ENCODE results near the gene ACTL8. TPM values are rescaled to one million over a fixed set of nuclear protein-coding genes. Genes with fewer than 3 reads are reported as not detected.

Gene ACTL8
- total and polyA plus RNA-seq, 2 of the 4 experiments (the other 2 are of a cell fraction), result under 0.01 to 0.07 TPM

DNA sequence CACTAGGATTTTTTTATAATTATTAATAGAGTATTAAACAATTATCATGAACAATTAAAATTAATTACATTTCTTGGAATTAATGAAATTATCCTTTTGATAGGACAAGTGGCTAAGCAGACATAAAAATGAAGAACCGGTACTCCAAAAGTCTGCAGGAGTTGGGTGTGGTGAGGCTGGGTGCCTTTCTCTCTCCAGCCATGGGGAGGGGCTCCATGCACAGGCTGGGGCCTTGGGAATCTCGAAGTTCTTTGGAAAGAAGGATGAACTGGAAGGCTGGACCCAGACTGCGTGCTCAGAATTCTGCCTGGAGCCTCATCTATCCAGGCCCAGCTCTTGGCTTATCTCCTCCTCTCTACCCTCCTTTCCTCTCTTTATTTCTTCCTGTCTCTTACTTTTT, 94.1 kb downstream of the ACTL8 start:
- DNase-seq (peak; percentile 25), ATAC-seq (ENCODE audit: low read depth) (peak; percentile 78)
- no peak overlapping the region for H2BK20ac ChIP-seq (ENCODE audit: low read depth, low read length)
- H2AK9ac ChIP-seq (replicated peaks; ENCODE audit: low read depth, low read length, poor library complexity), result peak overlapping the region; percentile 15
- ChIA-PET POLR2A (ENCODE audit: unreplicated experiment) (no interaction called here), CTCF (no interaction called here)
- no peaks in the 10 kb centered on the region for H3K4me1 ChIP-seq (ENCODE audit: control insufficient read depth, insufficient read depth, low read length)
- no peak overlapping the region for H3K4me3 ChIP-seq (ENCODE audit: insufficient read depth, low read depth, low read length)
- no peak overlapping the region for H2BK120ac ChIP-seq (ENCODE audit: low read depth, low read length)
- H3K56ac ChIP-seq (ENCODE audit: extremely low read depth, insufficient read depth, low read length), result no peak overlapping the region
- dilution Hi-C loops (cut with HindIII; ENCODE audit: low sequenced_read_pairs, unreplicated experiment), result no loop called here
- no CpG with 5 or more reads among the region's 3 CpGs for WGBS, 2 experiments (ENCODE audit: extremely low coverage in 2 of 2, insufficient read length in 1 of 2)
- no peaks in the 10 kb centered on the region for H3K9me3 ChIP-seq (ENCODE audit: control insufficient read depth, insufficient read depth, low read length)
- in situ Hi-C loops (cut with MboI; ENCODE audit: low sequenced_read_pairs), result no loop called here
- no peak overlapping the region for H2AK5ac ChIP-seq (ENCODE audit: low read depth, low read length)
- H3K79me1 ChIP-seq (ENCODE audit: low read depth in 1 of 2, low read length in 2 of 2), result no peaks in the 10 kb centered on the region
- H3K9ac ChIP-seq (ENCODE audit: low read depth, low read length), result no peak overlapping the region
- H2BK5ac ChIP-seq (ENCODE audit: low read depth, low read length, poor library complexity, severe bottlenecking), result no peak overlapping the region
- no peak overlapping the region for H3K27ac ChIP-seq (ENCODE audit: insufficient read depth, low read length)
- H3K36me3 ChIP-seq (ENCODE audit: control insufficient read depth, insufficient read depth, low read length), result no peaks in the 10 kb centered on the region
- H3K14ac ChIP-seq (replicated peaks; ENCODE audit: low read depth, low read length), result no peak overlapping the region
- no peak overlapping the region for H4K5ac ChIP-seq (ENCODE audit: low read depth, low read length)
- peaks cover 13% of the 10 kb centered on the region for H3K27me3 ChIP-seq (ENCODE audit: control insufficient read depth, insufficient read depth, low read length)
- no peak overlapping the region for H3K4me2 ChIP-seq (ENCODE audit: low read depth, low read length)
- H4K8ac ChIP-seq (ENCODE audit: low read depth in 2 of 2, low read length in 2 of 2), result no peak overlapping the region
- peak overlapping the region; percentile 5 for H2AFZ ChIP-seq (replicated peaks; ENCODE audit: low read length, poor library complexity)
- TF ChIP-seq, protein P1, sequence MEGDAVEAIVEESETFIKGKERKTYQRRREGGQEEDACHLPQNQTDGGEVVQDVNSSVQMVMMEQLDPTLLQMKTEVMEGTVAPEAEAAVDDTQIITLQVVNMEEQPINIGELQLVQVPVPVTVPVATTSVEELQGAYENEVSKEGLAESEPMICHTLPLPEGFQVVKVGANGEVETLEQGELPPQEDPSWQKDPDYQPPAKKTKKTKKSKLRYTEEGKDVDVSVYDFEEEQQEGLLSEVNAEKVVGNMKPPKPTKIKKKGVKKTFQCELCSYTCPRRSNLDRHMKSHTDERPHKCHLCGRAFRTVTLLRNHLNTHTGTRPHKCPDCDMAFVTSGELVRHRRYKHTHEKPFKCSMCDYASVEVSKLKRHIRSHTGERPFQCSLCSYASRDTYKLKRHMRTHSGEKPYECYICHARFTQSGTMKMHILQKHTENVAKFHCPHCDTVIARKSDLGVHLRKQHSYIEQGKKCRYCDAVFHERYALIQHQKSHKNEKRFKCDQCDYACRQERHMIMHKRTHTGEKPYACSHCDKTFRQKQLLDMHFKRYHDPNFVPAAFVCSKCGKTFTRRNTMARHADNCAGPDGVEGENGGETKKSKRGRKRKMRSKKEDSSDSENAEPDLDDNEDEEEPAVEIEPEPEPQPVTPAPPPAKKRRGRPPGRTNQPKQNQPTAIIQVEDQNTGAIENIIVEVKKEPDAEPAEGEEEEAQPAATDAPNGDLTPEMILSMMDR (conservative IDR thresholded peaks at IDR 0.05; ENCODE audit: low read depth, low read length), result peak; percentile 74
- TF ChIP-seq RFX5 (IDR thresholded peaks at IDR 0.05; ENCODE audit: low read depth, low read length) (no peak), CHD1 (IDR thresholded peaks at IDR 0.05; ENCODE audit: low read depth, low read length) (no peak), BHLHE40 (IDR thresholded peaks at IDR 0.05; ENCODE audit: low read depth, low read length) (no peak), SMC3 (IDR thresholded peaks at IDR 0.05; ENCODE audit: low read depth, low read length) (peak; percentile 74), FOS (IDR thresholded peaks at IDR 0.05; ENCODE audit: low read depth, low read length) (no peak), RAD21 (IDR thresholded peaks at IDR 0.05; ENCODE audit: low read length) (peak; percentile 86)
- H2BK15ac ChIP-seq (ENCODE audit: low read depth, low read length), result no peak overlapping the region
- no peak overlapping the region for H3K18ac ChIP-seq (ENCODE audit: low read depth, low read length)
- H3K4ac ChIP-seq (ENCODE audit: low read depth, low read length), result no peak overlapping the region
- no peaks in the 10 kb centered on the region for H4K20me1 ChIP-seq (ENCODE audit: insufficient read depth, low read length)
- no peak overlapping the region for H4K91ac ChIP-seq (ENCODE audit: insufficient read depth, low read depth, low read length)
- BruUV-seq (replicated peaks), result no TSS peak
- H3K9me1 ChIP-seq (ENCODE audit: insufficient read depth, low read length), result no peaks in the 10 kb centered on the region
- intact Hi-C loops (cut with micrococcal nuclease), result loop anchor here (1.0 to 2.0 kb wide), 3 partner anchors 60 to 732 kb away; no protein-coding TSS in a partner anchor
- H3K23ac ChIP-seq (ENCODE audit: low read depth, low read length), result no peak overlapping the region

All from IMR-90 (cell line).